Activated T-helper 17 cell treated with anti-CD3 and anti-CD28 coated beads, Interleukin-2, amount 50 U/mL, for 72 hours (primary cell): Measurements from ENCODE around the gene ARL16. TPM values are rescaled to one million over a fixed set of nuclear protein-coding genes. Genes with fewer than 3 reads are reported as not detected.

Experiments used
- ATAC-seq: fragments of 150-1000 bp; cut with Tn5 transposase; replicated peaks from 2 replicates; pipeline ENCODE4 v1.10.0; 2021; ENCODE audit warnings: mild to moderate bottlenecking, moderate library complexity
- H3K27ac Mint-ChIP-seq: one replicate; pipeline ENCODE4 v1.8.0; 2022; ENCODE audit warnings: mixed read lengths
- H3K27me3 Mint-ChIP-seq: one replicate; pipeline ENCODE4 v1.8.0; 2022; ENCODE audit warnings: mixed read lengths
- H3K36me3 Mint-ChIP-seq: one replicate; pipeline ENCODE4 v1.8.0; 2022; ENCODE audit warnings: low read depth, mild to moderate bottlenecking, mixed read lengths
- H3K4me1 Mint-ChIP-seq: one replicate; pipeline ENCODE4 v1.8.0; 2022; ENCODE audit warnings: mixed read lengths
- H3K4me3 Mint-ChIP-seq: one replicate; pipeline ENCODE4 v1.8.0; 2022; ENCODE audit warnings: mild to moderate bottlenecking, mixed read lengths
- H3K9me3 Mint-ChIP-seq: one replicate; pipeline ENCODE4 v1.8.0; 2022; ENCODE audit warnings: mixed read lengths
- total RNA-seq, 2 donors: library from RNA; stranded (reverse); gene quantifications; one replicate each; pipeline ENCODE4 v1.2.3, GENCODE V29; 2022

ARL16 gene
- total RNA-seq, 2 donors from 2014 or later = 12.6 to 20.9 TPM

GRCh38 chr17:81715872-81716673 lies 32.5 kb upstream of the ARL16 start:
- Mint-ChIP-seq H3K27ac (no peak overlapping the region), H3K4me1 (no peaks in the 10 kb centered on the region), H3K36me3 (no peaks in the 10 kb centered on the region), H3K9me3 (no peaks in the 10 kb centered on the region), H3K27me3 (no peaks in the 10 kb centered on the region), H3K4me3 (no peak overlapping the region)
- ATAC-seq = no peak

- H3K4me1 Mint-ChIP-seq = no peaks in the 10 kb centered on the region
- no peak overlapping the region for H3K27ac Mint-ChIP-seq
- H3K36me3 Mint-ChIP-seq = no peaks in the 10 kb centered on the region
- no peaks in the 10 kb centered on the region for H3K9me3 Mint-ChIP-seq
- no peaks in the 10 kb centered on the region for H3K27me3 Mint-ChIP-seq
- no peak for ATAC-seq
- H3K4me3 Mint-ChIP-seq = no peak overlapping the region
Observed at GRCh38 chr17:81715107-81715871, 31.7 kb upstream of the ARL16 start.

GRCh38 chr17:81714412-81715106 lies 31.0 kb upstream of the ARL16 start:
- Mint-ChIP-seq H3K36me3 (no peaks in the 10 kb centered on the region), H3K4me3 (no peak overlapping the region), H3K27ac (no peak overlapping the region), H3K27me3 (no peaks in the 10 kb centered on the region), H3K9me3 (no peaks in the 10 kb centered on the region), H3K4me1 (no peaks in the 10 kb centered on the region)
- ATAC-seq = no peak

GRCh38 chr17:81713556-81714411 lies 30.2 kb upstream of the ARL16 start:
- Mint-ChIP-seq H3K27ac (no peak overlapping the region), H3K36me3 (no peaks in the 10 kb centered on the region), H3K27me3 (no peaks in the 10 kb centered on the region), H3K4me3 (peak overlapping the region; percentile 90), H3K4me1 (no peaks in the 10 kb centered on the region), H3K9me3 (no peaks in the 10 kb centered on the region)
- no peak for ATAC-seq

GRCh38 chr17:81713004-81713555 lies 29.5 kb upstream of the ARL16 start:
- Mint-ChIP-seq H3K36me3 (no peaks in the 10 kb centered on the region), H3K4me1 (no peaks in the 10 kb centered on the region), H3K27me3 (no peaks in the 10 kb centered on the region), H3K27ac (peak overlapping the region; percentile 84), H3K4me3 (peak overlapping the region; percentile 90), H3K9me3 (no peaks in the 10 kb centered on the region)
- ATAC-seq = no peak

- Mint-ChIP-seq H3K36me3 (no peaks in the 10 kb centered on the region), H3K4me3 (peak overlapping the region; percentile 90), H3K27ac (peak overlapping the region; percentile 84), H3K27me3 (no peaks in the 10 kb centered on the region), H3K4me1 (no peaks in the 10 kb centered on the region), H3K9me3 (no peaks in the 10 kb centered on the region)
- peak; percentile 26 for ATAC-seq
Observed at GRCh38 chr17:81712468-81713003, 28.9 kb upstream of the ARL16 start.

GRCh38 chr17:81711814-81712467 lies 28.3 kb upstream of the ARL16 start, which contains the start of gene SLC25A10:
Gene SLC25A10, plus strand, starts transcription at chr17:81712284. Its CDS starts 143 bp downstream, at chr17:81712427.
- no peaks in the 10 kb centered on the region for H3K27me3 Mint-ChIP-seq
- H3K4me1 Mint-ChIP-seq = no peaks in the 10 kb centered on the region
- peak within 1 kb of the TSS; percentile 90 for H3K4me3 Mint-ChIP-seq
- peak; percentile 93 for ATAC-seq
- no peaks in the 10 kb centered on the region for H3K9me3 Mint-ChIP-seq
- peaks cover 2% of the 10 kb centered on the region for H3K36me3 Mint-ChIP-seq
- peak within 1 kb of the TSS; percentile 84 for H3K27ac Mint-ChIP-seq

- Mint-ChIP-seq H3K27me3 (no peaks in the 10 kb centered on the region), H3K36me3 (peaks cover 15% of the 10 kb centered on the region), H3K4me1 (peaks cover 2% of the 10 kb centered on the region), H3K9me3 (no peaks in the 10 kb centered on the region), H3K4me3 (peak overlapping the region; percentile 66), H3K27ac (no peak overlapping the region)
- ATAC-seq = no peak
Observed at GRCh38 chr17:81710514-81711308, 27.1 kb upstream of the ARL16 start.

- peaks cover 8% of the 10 kb centered on the region for H3K4me1 Mint-ChIP-seq
- peaks cover 34% of the 10 kb centered on the region for H3K36me3 Mint-ChIP-seq
- no peaks in the 10 kb centered on the region for H3K9me3 Mint-ChIP-seq
- no peak for ATAC-seq
- no peak overlapping the region for H3K27ac Mint-ChIP-seq
- no peak overlapping the region for H3K4me3 Mint-ChIP-seq
- H3K27me3 Mint-ChIP-seq = no peaks in the 10 kb centered on the region
Observed at GRCh38 chr17:81708739-81709185, 25.2 kb upstream of the ARL16 start.

GRCh38 chr17:81707725-81708646 lies 24.4 kb upstream of the ARL16 start:
- Mint-ChIP-seq H3K4me1 (peaks cover 8% of the 10 kb centered on the region), H3K9me3 (no peaks in the 10 kb centered on the region), H3K27me3 (no peaks in the 10 kb centered on the region), H3K36me3 (peaks cover 37% of the 10 kb centered on the region), H3K4me3 (no peak overlapping the region), H3K27ac (no peak overlapping the region)
- ATAC-seq = no peak

GRCh38 chr17:81706757-81707624 lies 23.4 kb upstream of the ARL16 start:
- Mint-ChIP-seq H3K4me1 (peaks cover 8% of the 10 kb centered on the region), H3K27ac (no peak overlapping the region), H3K4me3 (no peak overlapping the region), H3K27me3 (no peaks in the 10 kb centered on the region), H3K36me3 (peaks cover 47% of the 10 kb centered on the region), H3K9me3 (no peaks in the 10 kb centered on the region)
- no peak for ATAC-seq
